Activated CD8-positive, alpha-beta memory T cell treated with anti-CD3 and anti-CD28 coated beads, Interleukin-2, amount 50 U/mL, for 1 hour (primary cell): ENCODE measurements around the gene GPR162.

Source experiments
- DNase-seq: peaks from one replicate; pipeline ENCODE4 v3.0.0-alpha.2; 2020; ENCODE audit errors: extremely low read depth

The GPR162 gene, protein sequence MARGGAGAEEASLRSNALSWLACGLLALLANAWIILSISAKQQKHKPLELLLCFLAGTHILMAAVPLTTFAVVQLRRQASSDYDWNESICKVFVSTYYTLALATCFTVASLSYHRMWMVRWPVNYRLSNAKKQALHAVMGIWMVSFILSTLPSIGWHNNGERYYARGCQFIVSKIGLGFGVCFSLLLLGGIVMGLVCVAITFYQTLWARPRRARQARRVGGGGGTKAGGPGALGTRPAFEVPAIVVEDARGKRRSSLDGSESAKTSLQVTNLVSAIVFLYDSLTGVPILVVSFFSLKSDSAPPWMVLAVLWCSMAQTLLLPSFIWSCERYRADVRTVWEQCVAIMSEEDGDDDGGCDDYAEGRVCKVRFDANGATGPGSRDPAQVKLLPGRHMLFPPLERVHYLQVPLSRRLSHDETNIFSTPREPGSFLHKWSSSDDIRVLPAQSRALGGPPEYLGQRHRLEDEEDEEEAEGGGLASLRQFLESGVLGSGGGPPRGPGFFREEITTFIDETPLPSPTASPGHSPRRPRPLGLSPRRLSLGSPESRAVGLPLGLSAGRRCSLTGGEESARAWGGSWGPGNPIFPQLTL

GRCh38 chr12:6821591-6822425 is at the start of gene GPR162:
Gene GPR162 (plus strand): TSS chr12:6821821. CDS start chr12:6823899, 2,078 bp downstream.
- no peak for DNase-seq

GRCh38 chr12:6772331-6772695 is 49.3 kb upstream of the GPR162 start, which contains the start of gene LAG3:
Gene LAG3 (plus strand): TSS chr12:6772520. CDS start chr12:6772853, 333 bp downstream.
- DNase-seq: no peak

GRCh38 chr12:6772726-6773589 is 48.7 kb upstream of the GPR162 start:
- no peak for DNase-seq

GRCh38 chr12:6773590-6774351 is 47.9 kb upstream of the GPR162 start:
- no peak for DNase-seq

- peak; percentile 37 for DNase-seq
Observed at GRCh38 chr12:6774499-6775062, 47.0 kb upstream of the GPR162 start.

GRCh38 chr12:6775185-6776174 is 46.1 kb upstream of the GPR162 start:
- no peak for DNase-seq

DNA sequence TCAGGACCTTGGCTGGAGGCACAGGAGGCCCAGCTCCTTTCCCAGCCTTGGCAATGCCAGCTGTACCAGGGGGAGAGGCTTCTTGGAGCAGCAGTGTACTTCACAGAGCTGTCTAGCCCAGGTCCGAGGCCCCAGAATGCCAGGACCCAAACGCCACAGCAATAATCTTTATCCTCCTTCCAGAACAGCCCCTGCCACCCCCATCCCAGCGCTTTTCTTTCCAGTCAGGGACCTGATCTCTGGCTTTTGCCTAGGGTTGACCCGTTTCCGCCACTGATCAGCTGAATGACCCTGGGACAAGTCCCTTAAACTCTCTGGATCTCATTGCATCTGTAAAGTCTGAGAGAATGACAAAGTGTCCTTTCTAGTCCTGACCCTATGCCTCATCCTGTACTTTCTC is 44.2 kb upstream of the GPR162 start:
- no peak for DNase-seq

GRCh38 chr12:6778217-6778573 is 43.4 kb upstream of the GPR162 start:
- DNase-seq: no peak

DNA sequence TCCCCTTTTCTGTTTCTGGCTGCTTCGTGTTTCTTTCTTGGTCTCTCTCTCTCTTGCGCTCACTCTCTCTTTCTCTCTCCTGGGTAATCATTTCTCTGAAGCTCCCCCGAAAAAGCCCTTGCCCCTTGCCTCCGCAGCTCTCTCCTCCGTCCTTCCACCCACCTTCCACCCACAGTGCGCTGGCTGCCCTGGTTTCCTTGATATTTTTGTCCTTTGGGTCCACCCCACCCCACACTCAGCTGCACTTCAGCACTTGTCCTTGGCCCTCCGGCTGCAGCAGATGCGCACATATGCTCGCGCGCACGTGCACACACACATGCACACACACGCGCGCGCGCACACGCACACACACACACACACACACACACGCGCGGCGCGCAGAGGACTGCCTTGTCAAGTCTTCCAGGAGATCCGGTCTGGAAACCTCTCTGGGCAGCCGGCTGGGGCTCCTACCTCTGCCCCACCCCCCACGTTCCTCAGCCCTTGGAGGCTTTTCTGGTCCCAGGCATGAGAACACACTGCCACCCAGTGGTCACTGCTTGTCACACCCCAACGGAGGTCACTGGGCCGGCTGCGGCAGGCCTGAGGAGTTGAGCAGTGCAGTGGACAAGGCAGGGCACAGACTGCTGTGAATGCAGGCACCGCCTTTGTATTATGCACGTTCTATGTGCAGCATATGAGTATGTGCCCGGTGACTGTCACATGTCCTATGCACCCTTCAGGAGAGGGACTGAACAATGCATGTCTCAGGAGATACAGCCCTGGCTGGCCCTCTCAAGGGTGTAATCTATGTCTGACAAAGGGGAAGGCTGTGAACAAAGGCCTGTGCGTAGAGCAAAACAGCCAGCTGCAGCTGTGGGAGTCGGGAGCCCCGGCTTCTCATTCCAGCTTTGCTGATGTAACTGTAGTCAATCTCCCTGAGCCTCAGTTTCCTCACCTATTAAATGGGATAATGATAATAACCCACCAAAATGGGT is 42.8 kb upstream of the GPR162 start:
- DNase-seq: peak; percentile 68

- DNase-seq: no peak
Observed at GRCh38 chr12:6779708-6780432, 41.8 kb upstream of the GPR162 start.

- no peak for DNase-seq
Observed at GRCh38 chr12:6780573-6780972, 41.0 kb upstream of the GPR162 start.

DNA sequence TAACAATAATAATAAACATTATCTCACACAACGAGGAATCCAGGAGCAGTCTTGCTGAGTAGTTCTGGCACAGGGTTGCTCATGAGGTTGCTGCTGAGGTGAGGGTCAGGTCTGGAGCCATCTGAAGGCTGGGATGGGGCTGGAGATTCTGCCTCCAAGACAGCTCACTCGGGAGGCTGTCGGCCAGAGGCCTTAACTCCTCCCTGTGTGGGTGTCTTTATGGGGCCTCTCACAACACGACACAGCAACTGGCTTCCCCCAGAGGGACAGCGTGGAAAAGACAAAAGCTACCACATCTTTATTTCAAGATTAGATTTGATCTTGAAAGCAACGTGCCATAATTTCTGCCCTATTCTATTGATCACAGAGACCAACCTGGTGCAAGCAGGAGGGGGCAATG is 39.5 kb upstream of the GPR162 start:
- no peak for DNase-seq

- DNase-seq: no peak
Observed at GRCh38 chr12:6782850-6783566, 38.6 kb upstream of the GPR162 start.

DNA sequence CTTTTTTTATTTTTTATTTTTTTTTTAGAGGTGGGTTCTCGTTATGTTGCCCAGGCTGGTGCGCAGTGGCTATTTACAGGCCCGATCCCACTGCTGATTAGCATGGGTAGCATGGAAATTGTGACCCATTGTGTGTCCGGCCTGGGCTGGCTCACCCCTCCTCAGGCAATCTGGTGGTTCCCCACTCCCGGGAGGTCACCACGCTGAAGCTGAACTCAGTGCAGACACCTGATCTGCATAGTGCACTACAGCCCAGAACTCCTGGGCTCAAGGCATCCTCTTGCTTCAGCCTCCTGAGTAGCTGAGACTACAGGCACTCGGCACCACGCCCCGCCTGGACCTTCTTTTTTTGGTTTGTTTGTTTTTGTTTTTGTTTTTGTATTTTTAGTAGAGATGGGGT is 37.8 kb upstream of the GPR162 start:
- DNase-seq: no peak

DNA sequence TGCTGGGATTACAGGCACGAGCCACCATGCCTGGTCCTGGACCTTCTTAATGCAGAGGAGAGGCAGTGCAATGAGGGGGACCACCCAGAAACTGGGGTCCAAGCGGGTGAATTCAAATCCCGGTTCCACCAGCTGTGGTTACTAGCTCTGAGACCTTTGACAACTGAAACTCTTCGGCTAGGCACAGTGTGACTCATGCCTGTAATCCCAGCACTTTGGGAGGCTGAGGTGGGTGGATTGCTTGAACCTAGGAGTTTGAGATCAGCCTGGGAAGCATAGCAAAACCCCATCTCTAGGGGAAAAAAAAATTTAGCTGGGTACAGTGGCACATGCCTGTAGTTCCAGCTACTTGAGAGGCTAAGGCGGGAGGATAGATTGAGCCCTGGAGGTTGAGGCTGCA is 37.3 kb upstream of the GPR162 start:
- DNase-seq: no peak

- DNase-seq: no peak
Observed at GRCh38 chr12:6784761-6785160, 36.9 kb upstream of the GPR162 start.
